GM19240 (cell line): ENCODE measurements around the gene PIK3CD.
"Not testable (repeated sequence)": the region's sequence is repeated elsewhere in the genome, so short reads cannot be mapped to it uniquely, and the experiment has no call there.

Experiments used
- DNase-seq: peaks from one replicate; pipeline ENCODE4 v3.0.0; 2011; ENCODE audit warnings: low spot score; ENCODE audit not compliant: insufficient read length

Gene PIK3CD

GRCh38 chr1:9621032-9621431, 30.5 kb upstream of the PIK3CD start:
- DNase-seq: no peak

GRCh38 chr1:9624081-9624480, 27.4 kb upstream of the PIK3CD start:
- DNase-seq: no peak

- not testable (repeated sequence) for DNase-seq
Observed at GRCh38 chr1:9625030-9625429, 26.5 kb upstream of the PIK3CD start.

- DNase-seq: peak; percentile 61
Observed at GRCh38 chr1:9626201-9626608, 25.3 kb upstream of the PIK3CD start.

- DNase-seq: no peak
Observed at GRCh38 chr1:9628541-9629444, 22.7 kb upstream of the PIK3CD start.

- DNase-seq: peak; percentile 46
Observed at GRCh38 chr1:9629445-9630201, 21.9 kb upstream of the PIK3CD start.

- DNase-seq: no peak
Observed at GRCh38 chr1:9630331-9631111, 21.0 kb upstream of the PIK3CD start.

GRCh38 chr1:9631613-9632012, 19.9 kb upstream of the PIK3CD start:
- no peak for DNase-seq

- no peak for DNase-seq
Observed at GRCh38 chr1:9633493-9633892, 18.0 kb upstream of the PIK3CD start.

GRCh38 chr1:9634582-9634981, 16.9 kb upstream of the PIK3CD start:
- no peak for DNase-seq

- no peak for DNase-seq
Observed at GRCh38 chr1:9639227-9639626, 12.3 kb upstream of the PIK3CD start.

- DNase-seq: no peak
Observed at GRCh38 chr1:9643351-9644256, 7.9 kb upstream of the PIK3CD start.

- DNase-seq: no peak
Observed at GRCh38 chr1:9646037-9646436, 5.5 kb upstream of the PIK3CD start.

GRCh38 chr1:9648171-9648570, 3.4 kb upstream of the PIK3CD start:
- DNase-seq: no peak

- DNase-seq: no peak
Observed at GRCh38 chr1:9649769-9650168, 1.8 kb upstream of the PIK3CD start.

- no peak for DNase-seq
Observed at GRCh38 chr1:9651220-9651564, 339 bp upstream of the PIK3CD start.

- DNase-seq: no peak
Observed at GRCh38 chr1:9652379-9653209, 1.1 kb downstream of the PIK3CD start.

GRCh38 chr1:9653210-9653490, 1.6 kb downstream of the PIK3CD start:
- no peak for DNase-seq

GRCh38 chr1:9653491-9654050, 2.0 kb downstream of the PIK3CD start:
- no peak for DNase-seq
